IMR-90 (cell line): Measurements from ENCODE around the gene HSPA1A. TPM values are rescaled to one million over a fixed set of nuclear protein-coding genes. Genes with fewer than 3 reads are reported as not detected.
A peak's percentile ranks its signal among the peaks of the same experiment; 100 is the strongest.

Source experiments
- ATAC-seq: fragments of 200-7000 bp; cut with Tn5 transposase; 2 replicates; pipeline ENCODE4 v1.9.1; 2020; ENCODE audit warnings: low read depth, mild to moderate bottlenecking, moderate library complexity
- BruUV-seq: library from RNA; stranded (reverse); fragments of 400-500 nt; replicated peaks from 2 replicates; lab custom pipeline; 2021; lab: Mats Ljungman, UMichigan
- CTCF ChIA-PET: fragments of 300-600 bp; formaldehyde crosslinking; extraction: SDS; loops from one replicate; lab custom pipeline; 2021; ENCODE audit warnings: antibody characterized with exemption; lab: Yijun Ruan, JAX
- POLR2A ChIA-PET: fragments of 300-600 bp; sonication (Branson Sonifier 250); formaldehyde crosslinking; loops from one replicate; lab custom pipeline; 2022; ENCODE audit warnings: antibody characterized with exemption; ENCODE audit not compliant: unreplicated experiment; lab: Charles Lee
- DNase-seq: peaks from one replicate; pipeline ENCODE4 v3.0.0; 2013
- H2AFZ ChIP-seq: replicated peaks from 2 replicates; pipeline ENCODE3; 2013; ENCODE audit warnings: low read length, mild to moderate bottlenecking; ENCODE audit not compliant: poor library complexity
- H2AK5ac ChIP-seq: 2 replicates; pipeline ENCODE4 v1.6.1; 2013; ENCODE audit warnings: low read depth, low read length, inconsistent platforms
- H2AK9ac ChIP-seq: replicated peaks from 2 replicates; pipeline ENCODE3; 2013; ENCODE audit warnings: mild to moderate bottlenecking, low read depth, low read length, moderate library complexity; ENCODE audit not compliant: poor library complexity
- H2BK120ac ChIP-seq: 2 replicates; pipeline ENCODE4 v1.6.1; 2013; ENCODE audit warnings: low read depth, low read length, inconsistent platforms
- H2BK15ac ChIP-seq: 3 replicates; pipeline ENCODE4 v1.6.1; 2013; ENCODE audit warnings: low read depth, low read length, inconsistent platforms
- H2BK20ac ChIP-seq: 2 replicates; pipeline ENCODE4 v1.6.1; 2013; ENCODE audit warnings: low read depth, mild to moderate bottlenecking, inconsistent platforms, low read length, moderate library complexity
- H2BK5ac ChIP-seq: 2 replicates; pipeline ENCODE4 v1.6.1; 2013; ENCODE audit warnings: mild to moderate bottlenecking, low read depth, low read length, inconsistent platforms; ENCODE audit not compliant: poor library complexity, severe bottlenecking
- H3K14ac ChIP-seq: replicated peaks from 2 replicates; pipeline ENCODE4 v1.6.1; 2013; ENCODE audit warnings: low read depth, low read length, inconsistent platforms
- H3K18ac ChIP-seq: 2 replicates; pipeline ENCODE4 v1.6.1; 2013; ENCODE audit warnings: low read depth, low read length, control low read depth
- H3K23ac ChIP-seq: 2 replicates; pipeline ENCODE4 v1.6.1; 2013; ENCODE audit warnings: low read depth, low read length, inconsistent platforms
- H3K27ac ChIP-seq: 2 replicates; pipeline ENCODE4 v1.5.1; 2013; ENCODE audit warnings: mild to moderate bottlenecking, control low read depth, low read length; ENCODE audit not compliant: insufficient read depth
- H3K27me3 ChIP-seq: 2 replicates; pipeline ENCODE4 v1.6.1; 2013; ENCODE audit warnings: low read length; ENCODE audit not compliant: control insufficient read depth, insufficient read depth
- H3K36me3 ChIP-seq: 2 replicates; pipeline ENCODE4 v1.6.1; 2013; ENCODE audit warnings: low read length, mixed read lengths; ENCODE audit not compliant: control insufficient read depth, insufficient read depth
- H3K4ac ChIP-seq: 2 replicates; pipeline ENCODE4 v1.6.1; 2013; ENCODE audit warnings: low read depth, low read length, inconsistent platforms
- H3K4me1 ChIP-seq: 2 replicates; pipeline ENCODE4 v1.6.1; 2013; ENCODE audit warnings: low read length, mixed read lengths; ENCODE audit not compliant: control insufficient read depth, insufficient read depth
- H3K4me2 ChIP-seq: 2 replicates; pipeline ENCODE4 v1.6.1; 2013; ENCODE audit warnings: low read depth, mild to moderate bottlenecking, control low read depth, low read length, moderate library complexity
- H3K4me3 ChIP-seq: 2 replicates; pipeline ENCODE4 v1.5.1; 2013; ENCODE audit warnings: low read depth, mild to moderate bottlenecking, control low read depth, low read length, moderate library complexity; ENCODE audit not compliant: insufficient read depth
- H3K56ac ChIP-seq: 2 replicates; pipeline ENCODE4 v1.6.1; 2013; ENCODE audit warnings: low read length, inconsistent platforms; ENCODE audit not compliant: insufficient read depth; ENCODE audit errors: extremely low read depth
- H3K79me1 ChIP-seq, 2 experiments: 2 replicates each; pipeline ENCODE4 v1.6.1; 2013; ENCODE audit warnings: low read length in 2 of 2, inconsistent platforms in 1 of 2, low read depth in 1 of 2
- H3K9ac ChIP-seq: 2 replicates; pipeline ENCODE4 v1.6.1; 2013; ENCODE audit warnings: low read depth, low read length, control low read depth
- H3K9me1 ChIP-seq: 2 replicates; pipeline ENCODE4 v1.6.1; 2013; ENCODE audit warnings: low read length, inconsistent platforms; ENCODE audit not compliant: insufficient read depth
- H3K9me3 ChIP-seq: 2 replicates; pipeline ENCODE4 v1.6.1; 2013; ENCODE audit warnings: low read length; ENCODE audit not compliant: control insufficient read depth, insufficient read depth
- H4K20me1 ChIP-seq: 2 replicates; pipeline ENCODE4 v1.6.1; 2013; ENCODE audit warnings: low read length, inconsistent platforms; ENCODE audit not compliant: insufficient read depth
- H4K5ac ChIP-seq: 2 replicates; pipeline ENCODE4 v1.6.1; 2013; ENCODE audit warnings: mild to moderate bottlenecking, low read depth, low read length, control low read depth
- H4K8ac ChIP-seq, 2 experiments: 2 replicates each; pipeline ENCODE4 v1.6.1; 2013; ENCODE audit warnings: low read depth in 2 of 2, low read length in 2 of 2, control low read depth in 1 of 2, inconsistent platforms in 1 of 2
- H4K91ac ChIP-seq: 2 replicates; pipeline ENCODE4 v1.6.1; 2013; ENCODE audit warnings: low read depth, low read length, inconsistent platforms; ENCODE audit not compliant: insufficient read depth
- BHLHE40 ChIP-seq: fragments of 150-350 bp; IDR thresholded peaks from 2 replicates; pipeline ENCODE4 v1.6.1; 2016; ENCODE audit warnings: mild to moderate bottlenecking, low read depth, low read length
- NFE2L2 ChIP-seq: fragments of 150-350 bp; IDR thresholded peaks from 2 replicates; pipeline ENCODE4 v1.6.1; 2016; ENCODE audit warnings: low read depth, mild to moderate bottlenecking, low read length
- USF2 ChIP-seq: fragments of 150-350 bp; IDR thresholded peaks from 2 replicates; pipeline ENCODE4 v1.6.1; 2017; ENCODE audit warnings: mild to moderate bottlenecking, antibody characterized with exemption, low read length, low read depth
- WGBS, 2 experiments: methylation state at CpG; one replicate each; pipeline versions ENCODE4 v1.1.5 to v1.1.7; 2013; ENCODE audit warnings: missing lambda C conversion rate in 2 of 2; ENCODE audit not compliant: insufficient read length in 1 of 2; ENCODE audit errors: extremely low coverage in 2 of 2; 5-methylcytosine and 5-hydroxymethylcytosine counted together
- dilution Hi-C: fragments of 300-500 bp; cut with HindIII; formaldehyde crosslinking; loops from one replicate; pipeline ENCODE4 v1.14.3; 2018; ENCODE audit warnings: low sequenced_read_pairs; ENCODE audit not compliant: unreplicated experiment
- in situ Hi-C: fragments of 300-500 bp; cut with MboI; formaldehyde crosslinking; loops from 3 replicates; pipeline ENCODE4 v1.14.3; 2019; ENCODE audit warnings: low sequenced_read_pairs, inconsistent platforms, mixed read lengths
- intact Hi-C: fragments of 100-400 bp; cut with micrococcal nuclease; formaldehyde crosslinking; loops from 2 replicates; pipeline ENCODE4 v1.10.0; 2022
- polyA plus RNA-seq, 3 experiments: library from polyadenylated mRNA; depleted of rRNA; stranded (reverse); fragments of >200 nt; gene quantifications; 2 replicates each; pipeline ENCODE4 v1.2.3, GENCODE V29; 2012; ENCODE audit warnings: low replicate concordance in 1 of 3
- total RNA-seq: library from RNA; depleted of rRNA; stranded (reverse); fragments of >200 nt; gene quantifications from 2 replicates; pipeline ENCODE4 v1.2.3, GENCODE V29; 2012

The HSPA1A gene
- total and polyA plus RNA-seq, 2 of the 4 experiments (the other 2 are of a cell fraction) = 94.6 to 95.3 TPM

GRCh38 chr6:31771992-31772358 lies 43.4 kb upstream of the HSPA1A start:
- Histone ChIP-seq H3K9me3 (no peaks in the 10 kb centered on the region), H2AK9ac (no peak overlapping the region), H2BK15ac (no peak overlapping the region), H4K20me1 (no peaks in the 10 kb centered on the region), H2BK20ac (no peak overlapping the region), H3K79me1 (no peaks in the 10 kb centered on the region), H3K23ac (no peak overlapping the region), H3K9ac (no peak overlapping the region), H2BK120ac (no peak overlapping the region), H3K27ac (no peak overlapping the region), H3K4me2 (no peak overlapping the region), H4K5ac (no peak overlapping the region), H3K4me3 (no peak overlapping the region), H3K18ac (no peak overlapping the region), H2AK5ac (no peak overlapping the region), H3K4ac (no peak overlapping the region), H3K4me1 (peaks cover 4% of the 10 kb centered on the region), H3K9me1 (peaks cover 6% of the 10 kb centered on the region; the same call in 1 of the 2 replicates), H4K8ac (no peak overlapping the region), H4K91ac (no peak overlapping the region), H3K56ac (no peak overlapping the region), H3K36me3 (no peaks in the 10 kb centered on the region), H2AFZ (no peak overlapping the region), H3K27me3 (no peaks in the 10 kb centered on the region), H2BK5ac (no peak overlapping the region), H3K14ac (no peak overlapping the region)
- DNase-seq (peak; percentile 53), ATAC-seq (no peak)
- WGBS, 2 experiments = no CpG with 5 or more reads among the region's 4 CpGs
- BruUV-seq = no TSS peak
- in situ Hi-C loops (no loop called here), intact Hi-C loops (loop anchor here (1.0 kb wide), 1 partner anchor 58 kb away; no protein-coding TSS in a partner anchor), dilution Hi-C loops (no loop called here)
- ChIA-PET CTCF (no interaction called here), POLR2A (no interaction called here)
- TF ChIP-seq BHLHE40 = 0 out of 2 replicates have a peak, but pooled peaks have one; percentile 10
- TF ChIP-seq NFE2L2 = no peak
- peak; percentile 39; the same call in 1 of the 2 replicates for TF ChIP-seq USF2
